HL-60/S4 treated with phorbol 12-myristate 13-acetate at 8.2 ng/mL for 4 days and 3 days (cell line): Measurements from ENCODE around the gene UNC93A.
"Not testable (repeated sequence)": the region's sequence is repeated elsewhere in the genome, so short reads cannot be mapped to it uniquely, and the experiment has no call there.

Experiments
- in situ Hi-C: fragments of 300-500 bp; cut with MboI; formaldehyde crosslinking; loops from 2 replicates; pipeline ENCODE4 v1.15.0; 2022; ENCODE audit warnings: low sequenced_read_pairs

The UNC93A gene

GRCh38 chr6:167270499-167271311, 20.4 kb upstream of the UNC93A start:
- in situ Hi-C loops, result no loop called here

GRCh38 chr6:167272151-167272550, 19.0 kb upstream of the UNC93A start:
- in situ Hi-C loops, result no loop called here

- in situ Hi-C loops, result no loop called here
Observed at GRCh38 chr6:167272696-167273379, 18.3 kb upstream of the UNC93A start.

GRCh38 chr6:167274270-167274669, 16.8 kb upstream of the UNC93A start:
- in situ Hi-C loops, result no loop called here

GRCh38 chr6:167275001-167275400, 16.1 kb upstream of the UNC93A start:
- in situ Hi-C loops, result no loop called here

- in situ Hi-C loops, result no loop called here
Observed at GRCh38 chr6:167275436-167275835, 15.7 kb upstream of the UNC93A start.

- in situ Hi-C loops, result no loop called here
Observed at GRCh38 chr6:167276772-167277533, 14.2 kb upstream of the UNC93A start.

- in situ Hi-C loops, result not testable (repeated sequence)
Observed at GRCh38 chr6:167278173-167278940, 12.8 kb upstream of the UNC93A start.

GRCh38 chr6:167279766-167280446, 11.2 kb upstream of the UNC93A start:
- in situ Hi-C loops, result no loop called here

- in situ Hi-C loops, result not testable (repeated sequence)
Observed at GRCh38 chr6:167280466-167280865, 10.6 kb upstream of the UNC93A start.

GRCh38 chr6:167282165-167282564, 8.9 kb upstream of the UNC93A start:
- in situ Hi-C loops, result no loop called here

- in situ Hi-C loops, result not testable (repeated sequence)
Observed at GRCh38 chr6:167284565-167284964, 6.5 kb upstream of the UNC93A start.

- in situ Hi-C loops, result no loop called here
Observed at GRCh38 chr6:167285077-167285770, 5.9 kb upstream of the UNC93A start.

- in situ Hi-C loops, result no loop called here
Observed at GRCh38 chr6:167287513-167288048, 3.5 kb upstream of the UNC93A start.

GRCh38 chr6:167288591-167289225, 2.4 kb upstream of the UNC93A start:
- in situ Hi-C loops, result not testable (repeated sequence)

GRCh38 chr6:167289291-167289690, 1.8 kb upstream of the UNC93A start:
- in situ Hi-C loops, result not testable (repeated sequence)

GRCh38 chr6:167291623-167292300, 647 bp downstream of the UNC93A start:
- in situ Hi-C loops, result no loop called here
